ENCODE data around the gene ARAP2.

The ARAP2 gene

DNA sequence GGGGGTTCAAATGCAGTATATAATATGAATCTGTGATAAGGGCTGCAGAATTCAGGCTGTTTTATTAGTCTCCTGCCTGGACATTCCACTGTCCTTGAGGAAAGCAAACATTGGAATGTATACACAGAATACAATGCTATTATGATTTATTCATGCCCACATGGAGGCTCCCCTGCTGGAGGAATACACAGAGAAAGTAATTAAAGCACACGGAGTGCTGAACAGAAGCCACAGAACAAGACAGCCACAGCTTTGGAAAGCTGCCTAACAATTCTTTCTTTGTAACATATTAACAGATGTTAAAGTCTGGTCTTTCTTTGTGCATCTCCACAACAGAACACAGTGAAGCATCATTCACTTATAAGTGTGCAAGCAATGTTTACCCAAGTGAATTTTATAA is 155.8 kb downstream of the ARAP2 start:
- no peak for DNase-seq

DNA sequence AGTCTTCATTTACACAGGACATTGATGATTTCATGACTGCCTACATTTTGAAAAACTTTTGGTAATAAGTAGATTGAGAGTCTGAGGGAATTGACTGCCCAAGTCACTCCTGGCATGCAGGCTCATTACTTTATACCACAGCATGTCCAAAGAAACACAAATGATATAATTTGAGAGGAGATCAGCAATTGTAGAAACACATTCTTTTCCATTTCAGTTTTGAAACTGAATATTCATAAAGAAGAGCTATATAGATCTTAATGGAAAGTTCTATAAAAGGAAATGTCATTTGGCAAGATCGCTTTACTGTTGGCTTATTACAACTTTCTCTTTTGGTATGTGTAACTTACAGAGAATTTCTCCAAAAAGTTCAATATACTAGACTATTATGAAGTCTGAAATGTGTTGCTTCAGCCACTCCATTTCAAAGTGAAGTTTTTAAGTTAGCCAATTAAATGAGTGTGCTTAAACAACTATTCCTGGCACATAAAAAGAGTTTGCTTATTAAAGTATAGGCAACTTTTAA is 158.0 kb downstream of the ARAP2 start:
- DNase-seq = no peak

DNA sequence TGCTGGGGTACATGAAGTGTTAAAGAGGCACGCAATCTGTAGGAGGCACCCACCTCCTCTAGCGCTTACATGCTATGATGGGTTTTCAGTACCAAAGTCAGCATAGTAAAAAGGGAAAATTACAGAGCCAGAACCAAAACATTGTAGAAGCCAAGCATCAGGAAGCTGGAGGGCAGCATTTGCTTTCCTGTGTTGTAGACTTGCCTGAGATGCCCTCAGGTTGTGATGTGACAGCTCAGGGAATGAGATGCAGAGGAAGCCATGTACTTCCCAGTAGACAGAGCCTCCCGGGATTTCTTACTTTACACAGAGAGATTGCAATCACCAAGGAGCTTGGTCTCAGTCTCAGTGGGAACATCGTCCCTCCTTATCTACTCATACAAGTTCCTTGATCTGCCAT is 161.5 kb downstream of the ARAP2 start:
- no peak for DNase-seq

DNA sequence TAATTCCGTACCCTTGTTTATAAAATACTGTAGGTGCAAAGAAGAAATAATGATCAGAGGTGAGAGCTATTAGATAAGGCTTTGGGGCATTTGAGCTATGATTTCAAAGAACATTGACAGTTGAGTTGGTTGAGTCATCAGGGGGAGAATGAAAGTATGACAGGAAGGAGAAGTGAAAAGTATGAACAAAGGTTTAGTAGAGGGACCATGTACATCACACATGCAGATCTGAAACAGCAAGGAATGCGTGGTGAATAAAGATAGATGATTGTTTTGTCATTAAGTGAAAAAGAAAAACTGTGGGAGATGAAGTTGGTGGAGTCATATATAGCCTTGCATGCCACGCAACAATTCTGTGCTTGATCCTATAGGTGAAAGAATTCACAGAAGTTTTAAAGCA is 163.1 kb downstream of the ARAP2 start:
- DNase-seq = peak in 1 of 2 experiments; percentile 2

DNA sequence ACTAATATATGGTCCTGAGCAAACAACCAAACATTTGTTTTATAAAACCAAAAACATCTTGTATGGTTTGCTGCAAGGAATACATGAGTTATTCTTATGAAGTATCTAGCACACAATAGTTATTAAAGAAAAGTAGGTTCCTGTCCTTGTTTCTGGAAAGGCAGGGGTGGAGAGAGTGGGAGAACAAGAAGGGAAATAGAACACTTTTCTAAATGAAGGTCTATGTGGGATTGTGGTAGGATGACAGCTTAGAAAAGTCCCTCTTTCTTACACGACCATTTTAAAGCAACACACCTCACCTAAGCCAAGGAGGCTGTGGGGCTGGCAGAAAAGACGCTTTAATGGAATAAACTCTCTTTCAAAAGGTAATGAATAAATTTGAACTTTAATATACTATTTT is 164.6 kb downstream of the ARAP2 start:
- DNase-seq = no peak

DNA sequence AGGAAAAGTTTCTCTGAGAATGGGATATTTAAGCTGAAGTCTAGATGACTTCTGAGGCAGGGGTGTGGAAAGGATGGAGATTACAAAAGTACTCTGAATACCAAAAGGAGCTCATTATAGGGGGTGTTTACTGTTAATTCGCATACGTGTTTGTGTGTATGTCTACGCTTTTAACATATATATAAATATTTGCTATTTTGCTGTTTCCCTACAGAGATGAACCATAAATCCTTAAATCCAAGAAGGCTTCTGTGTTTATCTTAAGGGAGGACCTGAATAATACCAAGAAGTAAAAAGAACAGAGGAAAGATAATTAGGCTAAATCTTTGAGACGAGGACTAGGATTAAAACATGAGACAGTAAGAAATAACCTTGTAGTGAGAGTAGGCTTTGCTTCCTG is 166.0 kb downstream of the ARAP2 start:
- DNase-seq = no peak

DNA sequence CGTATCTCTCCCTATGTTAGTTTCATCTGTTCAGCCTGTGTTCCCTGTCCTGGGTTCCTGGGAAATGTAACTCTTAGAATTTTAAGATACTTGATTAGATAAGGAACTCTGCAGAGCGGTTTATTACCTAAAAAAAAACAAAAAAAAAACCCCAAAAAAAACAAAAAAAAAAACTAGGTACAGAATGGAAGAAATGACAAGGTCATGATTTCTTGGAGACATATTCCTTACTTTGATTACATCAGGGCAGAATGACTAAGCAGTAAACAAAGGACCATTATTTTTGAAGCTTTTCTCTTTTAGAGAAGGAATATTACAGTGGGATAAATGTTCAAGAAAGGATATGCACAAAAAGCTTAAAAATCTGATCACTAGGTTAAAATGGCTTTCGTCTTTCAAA is 171.8 kb downstream of the ARAP2 start:
- DNase-seq = no peak

DNA sequence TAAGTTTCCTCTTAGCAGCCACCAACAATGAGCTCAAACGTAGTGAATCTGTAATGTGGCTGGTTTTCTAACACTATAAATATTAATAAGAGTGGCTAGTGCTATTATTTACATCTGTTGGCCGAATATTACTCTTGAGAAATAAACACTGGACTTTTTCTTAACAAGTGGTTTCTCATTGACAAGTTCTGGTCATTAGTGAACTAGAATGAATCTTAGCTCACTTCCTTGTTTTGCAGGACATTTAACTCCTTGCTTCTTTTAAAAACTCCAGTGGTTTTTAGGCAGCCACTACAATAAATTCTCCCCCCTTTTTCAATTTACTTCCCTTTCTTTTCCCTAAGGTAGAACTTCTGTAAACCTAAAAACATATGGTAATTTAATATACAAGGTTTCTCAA is 177.2 kb downstream of the ARAP2 start:
- DNase-seq = peak in 1 of 2 experiments; percentile 14

DNA sequence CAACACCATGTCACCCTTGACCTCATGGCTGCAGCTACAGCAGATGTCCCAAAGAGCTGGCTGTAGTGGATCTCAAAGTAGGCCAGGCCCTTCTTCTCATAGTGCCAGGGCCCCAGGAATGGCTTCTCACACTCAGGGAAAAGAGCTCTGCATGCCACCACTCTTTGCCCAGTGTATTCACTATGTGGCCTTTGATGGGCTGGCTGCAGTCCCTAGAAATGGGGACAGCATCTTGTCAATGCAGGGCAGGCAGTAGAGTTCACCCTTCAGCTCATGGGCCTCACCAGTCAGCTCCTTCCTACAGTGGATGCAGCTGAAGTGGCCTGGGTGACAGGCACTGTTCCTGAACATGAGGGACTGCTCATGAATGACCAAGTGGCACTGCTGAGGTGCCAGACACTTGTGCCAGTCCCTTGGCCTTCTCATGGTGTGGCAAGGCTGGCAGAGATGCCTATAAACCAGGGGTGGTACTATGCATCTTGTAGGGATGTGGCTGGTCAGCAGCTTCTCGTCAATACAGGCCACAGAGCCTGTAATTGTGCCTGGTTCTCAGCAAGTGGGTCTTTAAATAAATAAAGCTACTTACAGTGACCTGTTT is 178.9 kb downstream of the ARAP2 start:
- DNase-seq = no peak

DNA sequence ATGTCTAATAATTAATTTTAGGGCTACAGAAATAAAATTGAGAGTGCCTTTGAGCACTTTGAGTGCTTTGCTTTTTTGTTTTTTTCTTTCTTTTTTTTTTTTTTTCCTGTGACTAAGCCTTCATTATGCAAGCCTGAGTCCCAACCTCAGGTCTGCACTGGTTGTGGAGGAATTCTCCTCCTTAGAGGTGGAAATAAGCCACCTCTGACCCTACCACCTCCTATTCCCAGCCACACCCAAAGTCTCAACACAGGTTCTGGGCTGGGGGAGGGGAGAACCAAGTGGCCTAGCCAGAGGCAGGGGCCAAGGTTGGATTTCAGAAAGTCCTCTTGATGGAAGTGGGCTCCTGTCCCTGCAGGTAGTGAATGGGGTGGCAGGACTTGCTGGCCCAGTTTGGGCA is 180.2 kb downstream of the ARAP2 start:
- DNase-seq = no peak

DNA sequence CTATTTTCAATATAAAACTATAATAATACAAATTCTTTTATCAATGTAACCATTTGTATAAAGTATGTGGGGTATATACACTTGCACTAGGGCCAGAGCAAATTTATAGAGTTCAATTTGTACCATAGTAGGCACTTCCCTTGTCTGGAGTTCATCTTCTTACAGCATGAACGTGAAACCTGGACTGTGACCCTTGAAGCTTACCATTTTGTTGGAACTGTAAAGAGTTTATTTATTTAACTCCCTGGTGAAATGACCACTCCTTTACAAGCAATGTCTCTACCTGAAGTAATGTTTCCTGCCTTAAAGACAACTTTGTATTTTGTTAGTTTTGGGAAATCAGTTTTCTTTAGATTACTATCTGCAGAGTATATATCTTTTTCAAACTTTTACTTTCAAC is 188.2 kb downstream of the ARAP2 start:
- no peak for DNase-seq

DNA sequence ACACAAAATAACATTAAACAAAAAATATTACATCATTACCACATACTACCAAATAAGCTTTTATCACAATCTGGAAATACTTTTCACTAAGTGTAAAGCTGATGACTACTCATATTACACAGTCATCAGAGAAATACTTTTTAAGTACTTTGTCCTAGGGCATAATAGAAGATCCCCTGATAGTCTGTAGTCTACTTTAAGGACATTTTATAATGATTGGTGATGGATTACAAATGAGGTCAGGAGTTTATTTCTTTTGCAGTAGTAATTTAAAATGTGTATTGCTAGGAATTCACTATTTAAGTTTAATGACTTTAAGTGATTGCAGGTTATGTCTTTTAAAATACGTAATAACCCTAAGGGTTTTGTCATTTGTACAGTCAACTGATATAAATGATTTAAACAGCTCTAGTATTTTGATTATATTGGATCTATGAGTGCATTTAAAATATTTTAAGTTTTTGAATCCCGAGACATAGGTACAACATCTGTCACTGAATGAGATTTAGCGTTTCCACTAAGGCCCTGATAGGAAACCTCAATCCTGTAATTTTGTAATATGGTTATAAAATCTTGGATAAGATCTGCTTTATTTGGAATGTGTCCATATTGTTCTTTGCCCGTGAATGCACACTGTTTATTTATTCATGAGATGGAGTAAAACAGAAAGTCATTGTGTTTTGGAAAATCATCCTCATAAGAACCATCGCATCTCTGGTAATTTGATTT is 189.5 kb downstream of the ARAP2 start:
- DNase-seq = no peak

DNA sequence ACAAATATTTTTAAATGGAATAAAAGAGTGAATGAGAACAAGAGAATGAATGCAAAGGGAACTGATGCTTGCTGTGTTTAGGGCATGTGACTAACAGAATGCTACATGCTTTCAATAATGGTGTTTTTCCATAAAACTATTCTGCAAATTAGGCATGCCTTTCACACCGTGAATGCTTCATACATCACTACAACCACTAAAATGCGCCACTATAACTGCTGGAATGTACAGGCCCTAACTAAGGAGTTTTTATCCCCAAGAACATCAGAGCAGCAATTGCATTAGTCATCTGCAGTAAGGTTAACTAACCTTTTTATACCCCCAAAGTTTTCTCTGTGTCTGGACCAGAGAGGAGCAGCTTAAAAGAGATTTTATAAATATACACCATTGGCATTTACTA is 190.4 kb downstream of the ARAP2 start:
- no peak for DNase-seq

DNA sequence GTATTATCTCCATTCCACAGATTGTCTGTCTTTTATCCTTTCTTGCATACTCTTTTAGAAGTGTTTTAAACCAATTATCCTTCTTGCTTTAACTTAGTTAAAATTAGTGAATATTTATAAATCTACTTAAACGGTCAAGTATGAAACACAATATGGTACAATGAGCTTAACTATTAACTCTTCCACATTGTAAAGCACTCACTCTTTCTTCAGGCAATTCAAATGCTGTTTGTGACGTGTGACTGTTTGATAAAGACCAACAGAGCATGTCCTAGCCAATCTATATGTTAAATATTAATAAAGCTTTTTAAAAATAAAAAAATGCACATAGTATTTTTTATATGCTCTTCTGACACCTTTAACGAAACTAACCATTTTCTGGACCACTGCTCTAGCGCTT is 192.7 kb downstream of the ARAP2 start:
- DNase-seq = no peak

DNA sequence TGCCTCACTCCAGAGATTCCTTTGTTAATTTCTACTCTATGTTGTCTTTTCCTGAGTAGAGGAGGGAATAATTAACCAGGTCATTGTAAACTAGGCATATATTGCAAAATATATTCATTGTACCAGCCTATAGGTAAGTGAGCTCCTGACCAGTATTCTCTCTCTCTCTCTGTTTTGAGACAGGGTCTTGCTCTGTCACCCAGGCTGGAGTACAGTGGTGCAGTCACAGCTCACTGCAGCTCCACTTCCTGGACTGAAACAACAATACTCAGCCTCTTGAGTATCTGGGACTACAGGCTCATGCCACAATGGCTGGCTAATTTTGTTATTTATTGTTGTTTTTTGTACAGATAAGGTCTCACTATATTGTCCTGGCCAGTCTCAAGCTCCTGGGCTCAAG is 198.3 kb downstream of the ARAP2 start:
- DNase-seq = no peak

DNA sequence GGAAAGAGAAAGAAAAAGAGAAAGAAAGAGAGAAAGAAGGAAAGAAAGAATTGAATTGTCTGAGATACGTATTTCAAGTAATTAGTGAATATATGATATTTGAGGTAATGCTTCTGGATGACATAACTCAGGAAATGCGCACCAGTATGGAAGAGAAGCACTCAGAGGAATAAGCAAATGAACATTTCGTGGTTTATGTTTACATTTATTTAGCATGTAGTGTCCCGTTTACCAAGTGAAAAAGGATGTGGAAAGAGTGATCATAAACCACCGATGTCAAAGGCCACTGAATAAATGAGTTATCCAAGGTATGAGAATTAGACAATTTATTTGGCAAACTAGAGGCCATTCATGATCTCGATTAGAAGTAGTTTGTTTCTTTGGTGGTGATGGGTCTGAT is 200.4 kb downstream of the ARAP2 start:
- no peak for DNase-seq

DNA sequence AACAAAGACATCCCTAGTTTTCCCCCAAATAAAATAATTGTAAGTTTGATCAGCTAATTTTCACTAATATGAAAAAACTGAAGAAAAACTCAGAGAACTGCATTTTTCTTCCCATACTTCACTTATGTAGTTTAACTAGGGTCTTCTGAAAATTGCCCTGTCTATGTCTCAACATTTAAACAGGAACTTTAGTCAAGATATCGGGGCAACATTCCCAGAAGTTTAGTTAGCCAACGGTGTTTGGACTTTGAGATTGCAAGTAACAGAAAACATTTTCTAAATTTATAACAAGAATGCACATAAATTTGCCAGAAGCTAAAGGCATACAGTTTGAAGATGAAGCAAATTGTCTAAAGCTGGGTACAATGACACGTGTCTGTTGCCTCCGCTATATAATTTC is 201.1 kb downstream of the ARAP2 start:
- DNase-seq = no peak

DNA sequence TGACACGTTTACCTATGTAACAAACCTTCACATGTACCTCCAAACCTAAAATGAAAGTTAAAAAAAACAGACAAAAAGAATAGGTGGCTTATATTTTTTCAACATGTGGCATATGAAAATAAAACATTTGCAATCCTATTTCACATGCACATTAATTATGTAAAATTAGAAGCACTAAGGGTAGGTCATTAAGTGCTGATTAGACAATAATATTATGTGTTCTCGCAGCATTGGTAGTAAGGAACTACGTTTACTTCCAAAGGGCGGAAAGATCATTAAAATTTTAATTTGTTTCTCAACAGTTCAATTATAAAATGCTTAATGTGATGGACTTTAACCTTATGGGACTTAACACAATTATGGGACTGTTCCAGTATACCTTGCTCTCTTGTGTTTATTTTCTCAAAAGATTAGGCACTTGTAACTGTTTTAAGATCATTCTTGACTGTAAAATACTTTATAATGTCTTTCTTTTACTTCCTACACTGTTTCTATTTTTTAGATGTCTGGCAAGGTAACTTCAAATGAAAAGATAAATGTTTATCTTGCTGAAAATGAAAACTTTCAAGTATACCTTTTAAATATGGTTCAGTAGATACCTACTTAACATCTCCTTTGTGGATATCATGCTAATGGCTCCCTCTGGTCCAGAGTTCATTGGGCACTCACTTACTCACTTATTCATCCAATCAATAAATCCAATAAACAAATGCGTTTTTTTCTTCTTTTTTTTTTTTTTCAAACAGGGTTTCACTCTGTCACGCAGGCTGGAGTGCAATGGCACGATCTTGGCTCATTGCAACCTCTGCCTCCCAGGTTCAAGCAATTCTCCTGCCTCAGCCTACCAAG is 202.0 kb downstream of the ARAP2 start:
- DNase-seq = no peak

DNA sequence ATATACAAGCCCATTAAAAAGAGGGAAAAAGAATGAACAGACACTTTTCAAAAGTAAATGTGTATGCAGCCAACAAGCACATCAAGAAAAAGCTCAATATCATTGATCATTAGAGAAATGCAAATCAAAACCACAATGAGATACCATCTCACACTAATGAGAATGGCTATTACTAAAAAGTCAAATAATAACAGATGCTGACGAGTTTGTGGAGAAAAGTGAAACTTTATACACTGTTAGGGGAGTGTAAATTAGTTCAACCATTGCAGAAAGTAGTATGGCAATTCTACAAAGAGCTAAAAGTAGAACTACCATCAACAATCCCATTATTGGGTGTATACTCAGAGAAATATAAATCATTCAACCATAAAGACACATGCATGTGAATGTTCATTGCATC is 203.0 kb downstream of the ARAP2 start:
- no peak for DNase-seq

DNA sequence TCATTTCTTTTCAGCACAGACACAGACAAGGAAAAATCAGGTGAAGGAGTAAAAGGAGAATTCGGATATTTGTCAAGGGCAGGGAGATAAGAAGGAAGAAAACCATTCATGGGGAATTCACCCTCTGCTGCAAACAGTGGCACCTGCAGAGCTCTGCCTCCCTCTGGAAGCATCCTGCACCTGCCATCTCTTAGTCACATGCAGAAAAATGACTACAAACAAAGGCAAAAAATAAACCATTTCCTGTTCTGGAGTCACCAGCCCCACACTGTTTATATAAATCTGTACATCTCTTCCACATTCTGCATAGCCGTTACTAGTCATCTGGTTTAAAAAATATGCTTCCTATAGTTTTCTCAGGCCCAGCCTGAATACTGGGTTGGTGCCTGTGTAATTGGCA is 205.3 kb downstream of the ARAP2 start:
- DNase-seq = no peak

DNA sequence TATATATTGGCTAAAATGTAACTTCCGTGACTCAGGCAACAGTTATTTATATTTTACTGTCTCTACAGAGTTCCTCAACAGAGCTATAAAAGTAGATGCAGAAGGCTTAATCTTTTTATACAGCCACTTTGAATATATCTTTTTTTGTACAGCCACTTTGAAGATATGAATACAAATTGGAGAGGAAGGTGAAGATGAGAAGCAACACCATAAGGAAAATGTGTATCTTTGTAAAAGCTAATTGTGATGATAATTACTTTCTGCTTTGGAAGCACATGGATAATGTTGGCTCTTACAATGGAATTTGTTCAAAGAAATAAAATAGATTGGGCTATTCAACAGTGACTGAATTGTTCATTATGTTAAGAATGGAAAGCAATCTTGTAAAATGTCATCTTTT is 205.8 kb downstream of the ARAP2 start:
- no peak for DNase-seq

DNA sequence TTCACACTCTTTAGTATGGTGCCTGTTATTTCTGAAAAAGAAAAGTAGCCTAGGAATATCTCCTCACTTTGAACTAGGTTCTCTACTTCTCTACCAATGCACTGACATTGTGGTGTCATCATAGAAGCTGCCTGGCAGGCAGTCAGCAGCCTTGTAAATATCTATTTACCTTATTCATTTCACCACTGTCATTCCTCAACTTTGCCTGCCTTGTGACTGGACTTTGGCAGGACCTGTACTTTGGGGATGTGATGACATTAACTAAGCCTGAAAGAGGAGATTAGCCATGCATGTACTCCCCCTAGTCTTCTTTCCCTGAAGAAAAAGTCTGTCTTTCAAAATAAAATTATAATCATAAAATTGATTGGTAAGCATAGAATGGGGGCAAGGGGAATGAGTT is 207.2 kb downstream of the ARAP2 start:
- no peak for DNase-seq

DNA sequence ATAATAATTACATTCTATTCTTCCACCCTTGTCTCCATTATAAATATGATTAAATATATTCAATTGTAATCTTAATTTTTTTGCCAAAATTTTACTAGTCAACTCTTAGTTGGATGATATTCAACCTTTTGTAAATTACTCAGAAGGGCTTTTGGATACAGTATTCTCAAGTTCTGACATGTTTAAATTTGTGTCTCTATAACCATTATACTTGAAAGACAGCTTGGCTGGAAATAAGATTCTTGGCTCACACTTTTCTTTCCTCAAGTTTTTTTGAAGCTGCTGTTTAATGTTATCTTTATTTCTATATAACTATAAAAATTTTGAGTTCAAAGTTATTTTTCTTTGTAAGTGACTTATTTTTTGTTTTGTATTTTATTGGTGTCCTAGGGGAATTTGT is 214.4 kb downstream of the ARAP2 start:
- DNase-seq = no peak

DNA sequence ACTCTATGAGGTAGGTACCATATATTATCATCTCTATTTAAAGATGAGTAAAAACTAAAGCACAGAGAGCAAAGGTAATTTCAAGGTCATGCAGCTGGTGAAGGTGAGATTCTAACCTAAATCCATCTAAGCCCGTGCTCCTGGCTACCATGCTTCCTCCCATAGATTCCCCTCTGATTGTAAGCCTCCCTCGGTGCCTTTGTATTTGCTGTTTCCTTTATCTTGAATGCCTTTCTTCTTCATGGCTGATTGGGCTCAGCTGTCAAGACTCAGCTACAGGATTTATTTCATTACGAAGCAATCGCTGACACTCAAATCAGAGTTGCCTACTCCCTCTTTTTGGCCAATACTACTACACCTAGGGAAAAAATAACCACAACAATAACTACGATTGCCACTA is 217.1 kb downstream of the ARAP2 start:
- no peak for DNase-seq
